ENCODE results near the gene AADAT.
"Not testable (repeated sequence)": the region's sequence is repeated elsewhere in the genome, so short reads cannot be mapped to it uniquely, and the experiment has no call there.

The AADAT gene

GRCh38 chr4:170089668-170090351 lies at the start of gene AADAT:
TSS of gene AADAT (minus strand) at chr4:170089956. CDS start at chr4:170089690, 266 bp downstream.
- DNase-seq (ENCODE audit: low read depth) = peak; percentile 51

GRCh38 chr4:170138580-170139194 lies 48.9 kb upstream of the AADAT start:
- DNase-seq (ENCODE audit: low read depth) = peak; percentile 68

DNA sequence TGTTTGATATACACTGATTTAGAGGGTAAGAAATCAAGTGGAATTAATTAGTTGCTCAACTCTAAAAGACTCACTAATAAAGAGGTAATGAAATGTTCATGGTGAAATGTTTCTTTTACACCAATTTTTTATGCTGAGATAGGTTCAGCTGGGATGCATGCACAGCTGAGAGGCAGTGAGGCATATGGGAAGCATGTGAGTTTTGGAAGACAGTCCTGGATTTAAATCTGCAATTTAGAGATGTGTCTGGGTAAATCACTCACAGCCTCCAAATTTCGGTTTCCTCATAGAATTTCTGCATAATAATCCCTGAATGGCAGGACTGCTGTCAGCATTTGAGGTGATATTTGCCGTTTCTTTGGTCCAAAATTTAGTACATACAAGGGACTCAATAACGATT lies 48.2 kb upstream of the AADAT start:
- no peak for DNase-seq (ENCODE audit: low read depth)

GRCh38 chr4:170137466-170137865 lies 47.7 kb upstream of the AADAT start:
- no peak for DNase-seq (ENCODE audit: low read depth)

- no peak for DNase-seq (ENCODE audit: low read depth)
Observed at GRCh38 chr4:170134821-170135220, 45.1 kb upstream of the AADAT start.

DNA sequence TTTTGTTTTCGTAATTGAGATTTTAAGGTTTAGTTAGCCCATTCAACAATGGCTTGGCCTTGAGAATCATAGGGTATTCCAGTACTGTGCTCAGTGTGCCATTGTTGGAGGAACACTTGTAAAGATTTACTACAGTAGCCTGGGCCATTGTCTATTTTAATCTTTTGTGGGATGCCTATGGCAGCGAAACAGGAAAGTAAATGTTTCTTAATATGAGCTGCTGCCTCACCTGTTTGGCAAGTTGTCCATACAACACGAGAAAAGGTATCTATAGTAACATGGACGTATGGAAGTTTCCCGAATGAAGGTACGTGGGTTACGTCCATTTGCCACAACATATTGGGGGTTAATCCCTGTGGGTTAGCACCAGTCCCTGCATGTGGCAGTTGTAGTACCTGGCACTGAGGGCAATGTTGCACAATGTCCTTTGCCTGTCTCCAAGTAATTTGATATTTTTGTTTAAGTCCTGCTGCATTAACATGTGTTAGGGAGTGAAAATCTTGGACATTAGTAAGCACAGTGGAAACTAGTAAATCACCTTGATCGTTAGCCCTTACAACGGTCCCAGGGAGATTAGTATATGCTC lies 38.6 kb upstream of the AADAT start:
- DNase-seq (ENCODE audit: low read depth) = no peak

DNA sequence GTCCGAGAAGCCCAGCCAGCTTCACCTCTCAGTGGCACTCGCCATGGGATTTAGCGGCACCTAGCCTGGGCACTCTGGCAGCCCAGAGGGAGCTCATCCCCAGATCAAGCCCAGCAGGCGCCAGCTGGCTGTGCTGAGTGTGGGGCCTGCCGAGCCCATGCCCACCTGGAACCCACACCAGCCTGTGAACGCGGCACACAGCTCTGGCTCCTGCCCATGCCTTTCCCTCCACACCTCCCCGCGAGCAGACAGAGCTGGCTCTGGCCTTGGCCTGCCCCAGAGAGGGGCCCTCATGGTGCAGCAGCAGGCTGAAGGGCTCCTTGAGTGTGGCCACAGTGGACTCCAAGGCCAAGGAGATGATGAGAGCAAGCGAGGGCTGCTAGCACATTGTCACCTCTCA lies 38.0 kb upstream of the AADAT start:
- DNase-seq (ENCODE audit: low read depth) = no peak

GRCh38 chr4:170124406-170124805 lies 34.6 kb upstream of the AADAT start:
- no peak for DNase-seq (ENCODE audit: low read depth)

DNA sequence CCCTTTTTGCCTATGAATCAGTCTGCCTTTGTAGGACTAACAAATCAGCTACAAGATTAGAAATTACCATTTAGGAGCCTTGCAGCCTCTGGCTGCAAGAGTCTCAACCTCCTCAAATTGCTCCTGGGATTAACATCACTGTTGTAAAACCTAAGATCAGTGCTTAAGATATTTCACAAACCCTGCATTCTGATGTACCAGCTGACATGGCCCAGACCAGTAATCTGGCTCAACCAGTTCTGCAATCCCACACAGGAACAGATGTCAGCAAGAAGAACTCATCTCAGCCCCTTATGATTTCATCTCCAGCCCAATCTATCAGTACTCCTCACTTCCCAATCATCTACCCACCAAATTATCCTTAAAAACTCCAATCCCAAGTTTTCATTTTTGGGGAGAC lies 32.5 kb upstream of the AADAT start:
- no peak for DNase-seq (ENCODE audit: low read depth)

- DNase-seq (ENCODE audit: low read depth) = no peak
Observed at GRCh38 chr4:170114636-170115035, 24.9 kb upstream of the AADAT start.

DNA sequence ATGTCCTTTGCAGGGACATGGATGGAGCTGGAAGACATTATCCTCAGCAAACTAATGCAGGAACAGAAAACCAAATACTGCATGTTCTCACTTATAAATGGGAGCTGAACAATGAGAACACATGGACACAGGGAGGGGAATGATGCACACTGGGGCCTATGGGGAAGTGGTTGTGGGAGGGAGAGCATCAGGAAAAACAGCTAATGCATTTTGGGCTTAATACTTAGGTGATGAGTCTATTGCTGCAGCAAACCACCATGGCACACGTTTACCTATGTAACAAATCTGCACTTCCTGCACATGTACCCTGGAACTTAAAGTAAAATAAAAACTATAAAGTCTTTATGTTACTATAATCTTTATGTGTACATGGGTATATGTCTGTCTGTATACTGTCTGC lies 24.4 kb upstream of the AADAT start:
- not testable (repeated sequence) for DNase-seq (ENCODE audit: low read depth)

- DNase-seq (ENCODE audit: low read depth) = no peak
Observed at GRCh38 chr4:170111546-170111945, 21.8 kb upstream of the AADAT start.

DNA sequence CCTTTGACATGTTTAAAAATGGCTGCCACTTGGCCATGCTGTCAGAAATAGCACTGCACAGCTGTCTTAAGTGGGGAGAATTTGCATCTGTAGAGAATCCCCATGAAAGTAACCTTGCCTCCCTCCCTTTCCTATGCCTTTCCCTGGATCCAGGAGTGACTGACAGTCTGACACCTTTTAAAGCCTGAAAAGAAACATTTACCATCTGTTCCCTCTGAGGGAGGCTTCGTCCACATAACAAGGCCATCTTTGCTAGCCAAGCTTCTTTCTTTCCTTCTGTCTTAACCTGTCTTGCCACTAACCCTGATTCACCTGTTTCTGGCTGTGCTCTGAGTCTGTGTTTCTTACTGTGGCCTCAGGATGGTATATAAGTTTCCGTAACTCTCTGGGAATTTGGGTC lies 21.3 kb upstream of the AADAT start:
- DNase-seq (ENCODE audit: low read depth) = no peak

- DNase-seq (ENCODE audit: low read depth) = no peak
Observed at GRCh38 chr4:170110285-170110672, 20.5 kb upstream of the AADAT start.

- DNase-seq (ENCODE audit: low read depth) = peak; percentile 50
Observed at GRCh38 chr4:170109586-170110284, 20.0 kb upstream of the AADAT start.

DNA sequence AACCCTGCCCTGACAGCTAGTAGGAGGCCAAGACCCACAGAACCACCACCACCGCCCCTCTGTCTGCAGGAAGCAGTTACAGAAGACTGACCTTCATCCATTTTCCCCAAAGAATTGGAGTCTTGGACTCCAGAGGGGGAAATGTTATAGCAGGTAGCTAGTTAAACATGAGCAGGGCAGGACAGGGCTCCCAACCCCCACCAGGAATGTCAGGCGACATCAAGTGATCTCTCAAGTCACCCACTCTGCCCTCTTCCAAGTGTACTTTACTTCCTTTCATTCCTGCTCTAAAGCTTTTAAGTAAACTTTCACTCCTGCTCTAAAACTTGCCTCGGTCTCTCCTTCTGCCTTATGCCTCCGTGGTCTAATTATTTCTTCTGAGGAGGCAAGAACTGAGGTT lies 17.1 kb upstream of the AADAT start:
- no peak for DNase-seq (ENCODE audit: low read depth)

DNA sequence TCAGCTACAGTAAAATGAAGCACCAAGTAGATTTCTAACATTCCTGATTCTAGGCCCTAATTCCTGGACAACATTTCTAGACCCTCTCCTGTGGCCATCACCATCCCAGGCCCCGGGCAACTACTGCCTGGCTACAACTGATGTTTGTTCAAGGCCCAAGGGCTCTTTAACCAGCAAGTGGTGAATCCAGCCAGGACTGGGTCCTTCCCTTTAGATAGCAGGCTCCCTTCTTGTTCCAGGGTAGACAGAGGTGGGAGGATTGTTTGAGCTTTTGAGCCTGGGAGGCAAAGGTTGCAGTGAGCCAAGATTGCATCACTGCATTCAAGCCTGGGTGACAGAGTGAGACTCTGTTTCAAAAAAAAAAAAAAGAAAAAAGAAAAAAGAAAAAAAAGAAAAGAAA lies 12.7 kb upstream of the AADAT start:
- no peak for DNase-seq (ENCODE audit: low read depth)

DNA sequence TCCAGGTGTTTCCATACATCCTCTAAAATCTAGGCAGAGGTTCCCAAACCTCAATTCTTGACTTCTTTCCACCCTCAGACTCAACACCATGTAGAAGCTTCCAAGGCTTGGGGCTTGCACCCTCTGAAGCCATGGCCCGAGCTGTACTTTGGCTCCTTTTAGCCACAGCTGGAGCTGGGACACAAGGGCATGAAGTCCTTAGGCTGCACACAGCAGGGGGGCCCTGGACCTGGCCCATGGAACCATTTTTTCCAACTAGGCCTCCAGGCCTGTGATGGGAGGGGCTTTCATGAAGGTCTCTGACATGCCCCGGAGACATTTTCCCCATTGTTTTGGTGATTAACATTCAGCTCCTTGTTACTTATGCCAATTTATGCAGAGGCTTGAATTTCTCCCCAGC lies 8.4 kb upstream of the AADAT start:
- DNase-seq (ENCODE audit: low read depth) = not testable (repeated sequence)

- DNase-seq (ENCODE audit: low read depth) = no peak
Observed at GRCh38 chr4:170097681-170098080, 7.9 kb upstream of the AADAT start.

GRCh38 chr4:170093973-170094535 lies 4.3 kb upstream of the AADAT start:
- DNase-seq (ENCODE audit: low read depth) = no peak

GRCh38 chr4:170091069-170091696 lies 1.4 kb upstream of the AADAT start:
- no peak for DNase-seq (ENCODE audit: low read depth)

GRCh38 chr4:170090352-170091052 lies 746 bp upstream of the AADAT start:
- DNase-seq (ENCODE audit: low read depth) = no peak

Data from fibroblast of the conjunctiva (primary cell).